ENCODE measurements around the gene LGALS1. TPM values are rescaled to one million over a fixed set of nuclear protein-coding genes. Genes with fewer than 3 reads are reported as not detected.

LGALS1 gene
- polyA plus RNA-seq, 1 of the 3 experiments (the other 2 are of a cell fraction), result 12,045 TPM

DNA sequence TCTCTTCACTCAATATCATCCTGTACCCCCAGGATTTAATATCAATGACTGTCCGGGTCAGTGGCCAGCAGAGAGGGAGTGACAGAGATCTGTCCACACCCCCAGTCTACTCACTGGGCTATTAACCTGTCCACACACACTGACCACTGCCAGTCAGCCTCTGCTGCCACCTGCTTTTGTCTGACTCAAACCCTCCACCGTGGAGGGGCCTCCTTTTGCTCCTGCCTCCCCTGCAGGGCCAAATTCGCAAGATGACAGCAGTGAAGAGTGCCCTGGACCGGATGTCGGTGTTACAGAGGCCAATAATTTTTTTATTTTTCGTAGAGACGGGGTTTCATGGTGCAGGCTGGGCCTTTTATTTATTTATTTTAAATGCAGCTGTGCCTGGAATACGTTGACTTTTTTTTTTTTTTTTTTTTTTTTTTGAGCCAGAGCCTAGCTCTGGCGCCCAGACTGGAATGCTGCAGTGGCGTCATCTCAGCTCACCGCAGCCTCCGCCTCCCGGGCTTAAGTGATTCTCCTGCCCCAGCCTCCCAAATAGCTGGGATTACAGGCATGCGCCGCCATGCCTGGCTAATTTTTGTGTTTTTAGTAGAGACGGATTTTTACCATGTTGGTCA lies 11.8 kb upstream of the LGALS1 start:
- H3K4me1 ChIP-seq (ENCODE audit: control insufficient read depth in 1 of 2, insufficient read depth in 2 of 2, low read depth in 1 of 2, low read length in 1 of 2), result peaks cover 15 to 30% of the 10 kb centered on the region in 2 experiments; a peak in 3 of 4 replicates
- H2AFZ ChIP-seq (ENCODE audit: low read depth), result no peak overlapping the region
- no peaks in the 10 kb centered on the region for H3K27me3 ChIP-seq (ENCODE audit: insufficient read depth)
- WGBS (ENCODE audit: low lambda C conversion rate), result 88% methylated on average over 16 of the region's 16 CpGs
- no peak overlapping the region for H3K4me2 ChIP-seq
- peaks cover 82% of the 10 kb centered on the region for H3K79me2 ChIP-seq (ENCODE audit: insufficient read depth)
- ChIA-PET CTCF (interaction anchor here (0.6 to 44.3 kb wide), 3 partner anchors 19 to 140 kb away, joined by 3 to 898 read pairs (median 123); partner anchors contain the start of genes NOL12 and SH3BP1), POLR2A (interaction anchor here (0.6 to 1.1 kb wide), 2 partner anchors 11 to 55 kb away, joined by 3 read pairs; no protein-coding TSS in a partner anchor)
- H3K9me2 ChIP-seq, result no peaks in the 10 kb centered on the region
- no peak overlapping the region for H3K9ac ChIP-seq
- H4K20me1 ChIP-seq (ENCODE audit: insufficient read depth), result peaks cover 22% of the 10 kb centered on the region; the same call in 1 of the 2 replicates
- H3K36me3 ChIP-seq (replicated peaks in 1 of 2; ENCODE audit: control insufficient read depth in 1 of 2, insufficient read depth in 2 of 2, low read length in 1 of 2), result peaks cover 0 to 2% of the 10 kb centered on the region in 2 experiments
- no peak for DNase-seq
- H3K9me3 ChIP-seq, result no peaks in the 10 kb centered on the region
- peaks cover 10% of the 10 kb centered on the region for H3F3A ChIP-seq (replicated peaks; ENCODE audit: insufficient read depth)
- no peak overlapping the region for H3K27ac ChIP-seq (ENCODE audit: low read depth in 2 of 2, low read length in 1 of 2)
- H3K4me3 ChIP-seq (ENCODE audit: low read depth in 2 of 2, low read length in 1 of 2), result no peak overlapping the region
- TF ChIP-seq NRF1 (IDR thresholded peaks at IDR 0.05; ENCODE audit: low read depth, low read length) (no peak), ELF1 (IDR thresholded peaks at IDR 0.05) (no peak), RAD21 (IDR thresholded peaks at IDR 0.05; ENCODE audit: low read length) (no peak), TAF1 (IDR thresholded peaks at IDR 0.05; ENCODE audit: borderline replicate concordance, low read depth, low read length) (no peak)
- TF ChIP-seq, protein P1, sequence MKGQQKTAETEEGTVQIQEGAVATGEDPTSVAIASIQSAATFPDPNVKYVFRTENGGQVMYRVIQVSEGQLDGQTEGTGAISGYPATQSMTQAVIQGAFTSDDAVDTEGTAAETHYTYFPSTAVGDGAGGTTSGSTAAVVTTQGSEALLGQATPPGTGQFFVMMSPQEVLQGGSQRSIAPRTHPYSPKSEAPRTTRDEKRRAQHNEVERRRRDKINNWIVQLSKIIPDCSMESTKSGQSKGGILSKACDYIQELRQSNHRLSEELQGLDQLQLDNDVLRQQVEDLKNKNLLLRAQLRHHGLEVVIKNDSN (IDR thresholded peaks at IDR 0.05; ENCODE audit: borderline replicate concordance, low read depth), result no peak
- TF ChIP-seq, protein P2, sequence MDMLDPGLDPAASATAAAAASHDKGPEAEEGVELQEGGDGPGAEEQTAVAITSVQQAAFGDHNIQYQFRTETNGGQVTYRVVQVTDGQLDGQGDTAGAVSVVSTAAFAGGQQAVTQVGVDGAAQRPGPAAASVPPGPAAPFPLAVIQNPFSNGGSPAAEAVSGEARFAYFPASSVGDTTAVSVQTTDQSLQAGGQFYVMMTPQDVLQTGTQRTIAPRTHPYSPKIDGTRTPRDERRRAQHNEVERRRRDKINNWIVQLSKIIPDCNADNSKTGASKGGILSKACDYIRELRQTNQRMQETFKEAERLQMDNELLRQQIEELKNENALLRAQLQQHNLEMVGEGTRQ (IDR thresholded peaks at IDR 0.05; ENCODE audit: borderline replicate concordance, low read depth, low read length), result no peak
- TF ChIP-seq, protein P3, sequence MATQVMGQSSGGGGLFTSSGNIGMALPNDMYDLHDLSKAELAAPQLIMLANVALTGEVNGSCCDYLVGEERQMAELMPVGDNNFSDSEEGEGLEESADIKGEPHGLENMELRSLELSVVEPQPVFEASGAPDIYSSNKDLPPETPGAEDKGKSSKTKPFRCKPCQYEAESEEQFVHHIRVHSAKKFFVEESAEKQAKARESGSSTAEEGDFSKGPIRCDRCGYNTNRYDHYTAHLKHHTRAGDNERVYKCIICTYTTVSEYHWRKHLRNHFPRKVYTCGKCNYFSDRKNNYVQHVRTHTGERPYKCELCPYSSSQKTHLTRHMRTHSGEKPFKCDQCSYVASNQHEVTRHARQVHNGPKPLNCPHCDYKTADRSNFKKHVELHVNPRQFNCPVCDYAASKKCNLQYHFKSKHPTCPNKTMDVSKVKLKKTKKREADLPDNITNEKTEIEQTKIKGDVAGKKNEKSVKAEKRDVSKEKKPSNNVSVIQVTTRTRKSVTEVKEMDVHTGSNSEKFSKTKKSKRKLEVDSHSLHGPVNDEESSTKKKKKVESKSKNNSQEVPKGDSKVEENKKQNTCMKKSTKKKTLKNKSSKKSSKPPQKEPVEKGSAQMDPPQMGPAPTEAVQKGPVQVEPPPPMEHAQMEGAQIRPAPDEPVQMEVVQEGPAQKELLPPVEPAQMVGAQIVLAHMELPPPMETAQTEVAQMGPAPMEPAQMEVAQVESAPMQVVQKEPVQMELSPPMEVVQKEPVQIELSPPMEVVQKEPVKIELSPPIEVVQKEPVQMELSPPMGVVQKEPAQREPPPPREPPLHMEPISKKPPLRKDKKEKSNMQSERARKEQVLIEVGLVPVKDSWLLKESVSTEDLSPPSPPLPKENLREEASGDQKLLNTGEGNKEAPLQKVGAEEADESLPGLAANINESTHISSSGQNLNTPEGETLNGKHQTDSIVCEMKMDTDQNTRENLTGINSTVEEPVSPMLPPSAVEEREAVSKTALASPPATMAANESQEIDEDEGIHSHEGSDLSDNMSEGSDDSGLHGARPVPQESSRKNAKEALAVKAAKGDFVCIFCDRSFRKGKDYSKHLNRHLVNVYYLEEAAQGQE (IDR thresholded peaks at IDR 0.05; ENCODE audit: low read depth, low read length), result no peak
- TF ChIP-seq, protein P4, sequence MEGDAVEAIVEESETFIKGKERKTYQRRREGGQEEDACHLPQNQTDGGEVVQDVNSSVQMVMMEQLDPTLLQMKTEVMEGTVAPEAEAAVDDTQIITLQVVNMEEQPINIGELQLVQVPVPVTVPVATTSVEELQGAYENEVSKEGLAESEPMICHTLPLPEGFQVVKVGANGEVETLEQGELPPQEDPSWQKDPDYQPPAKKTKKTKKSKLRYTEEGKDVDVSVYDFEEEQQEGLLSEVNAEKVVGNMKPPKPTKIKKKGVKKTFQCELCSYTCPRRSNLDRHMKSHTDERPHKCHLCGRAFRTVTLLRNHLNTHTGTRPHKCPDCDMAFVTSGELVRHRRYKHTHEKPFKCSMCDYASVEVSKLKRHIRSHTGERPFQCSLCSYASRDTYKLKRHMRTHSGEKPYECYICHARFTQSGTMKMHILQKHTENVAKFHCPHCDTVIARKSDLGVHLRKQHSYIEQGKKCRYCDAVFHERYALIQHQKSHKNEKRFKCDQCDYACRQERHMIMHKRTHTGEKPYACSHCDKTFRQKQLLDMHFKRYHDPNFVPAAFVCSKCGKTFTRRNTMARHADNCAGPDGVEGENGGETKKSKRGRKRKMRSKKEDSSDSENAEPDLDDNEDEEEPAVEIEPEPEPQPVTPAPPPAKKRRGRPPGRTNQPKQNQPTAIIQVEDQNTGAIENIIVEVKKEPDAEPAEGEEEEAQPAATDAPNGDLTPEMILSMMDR (IDR thresholded peaks at IDR 0.05), result no peak
